COLO829 (cell line): Measurements from ENCODE around the gene SOX2.

Experiments
- DNase-seq: peaks from one replicate; pipeline ENCODE4 v3.0.0; 2012; ENCODE audit warnings: low spot score

The SOX2 gene

DNA sequence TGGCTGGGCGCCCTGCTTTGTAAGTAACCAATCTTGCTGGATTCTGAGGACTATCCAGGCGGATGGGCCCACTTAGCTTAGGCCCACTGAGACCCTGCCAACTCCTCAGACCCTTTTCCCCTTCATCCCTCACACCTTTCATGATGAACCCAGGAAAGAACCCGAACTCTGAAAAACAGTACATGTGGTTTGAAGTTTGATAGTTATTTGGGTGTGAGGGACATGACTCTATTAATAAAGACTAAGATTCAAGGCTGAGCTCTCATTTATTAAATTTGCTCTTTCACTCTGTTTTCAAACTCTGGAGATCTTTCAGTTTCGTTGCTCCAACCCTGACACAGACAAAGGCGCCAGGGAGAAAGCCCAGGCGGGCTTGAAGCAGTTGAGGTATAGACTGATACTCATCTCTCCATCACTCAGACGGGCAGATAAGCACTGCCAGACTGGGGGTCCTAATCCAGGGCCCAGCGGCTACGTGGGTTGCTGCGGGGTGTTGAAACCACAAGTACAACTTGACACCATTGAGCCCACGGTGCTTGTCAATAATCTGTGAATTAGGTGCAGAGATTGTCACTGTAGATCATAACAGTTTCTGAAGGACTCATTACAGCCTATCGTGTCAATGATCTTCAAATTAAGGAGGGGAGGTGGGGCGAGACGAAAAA is 7.2 kb upstream of the SOX2 start:
- DNase-seq: no peak

DNA sequence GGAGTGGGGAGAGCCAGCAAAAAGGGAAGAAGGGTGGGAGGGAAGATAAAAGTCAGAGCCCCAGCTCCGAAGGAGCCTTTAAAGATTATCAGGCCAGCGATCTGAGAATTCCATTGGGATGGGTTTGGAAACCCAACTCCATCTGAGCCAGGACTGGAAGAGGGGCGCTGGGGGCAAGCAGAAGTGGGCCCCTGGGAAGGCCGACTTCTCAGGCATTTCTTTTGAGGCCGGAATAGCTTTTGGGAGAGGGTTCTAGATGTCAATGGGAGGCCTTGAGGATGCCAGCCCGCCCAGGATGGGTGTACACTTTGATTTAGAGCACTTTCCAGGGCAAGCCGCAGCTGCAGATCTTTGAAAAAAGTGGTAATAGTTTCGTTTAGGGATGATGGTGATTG is 6.6 kb upstream of the SOX2 start:
- no peak for DNase-seq

- no peak for DNase-seq
Observed at GRCh38 chr3:181707980-181708379, 3.7 kb upstream of the SOX2 start.

- DNase-seq: no peak
Observed at GRCh38 chr3:181709537-181710279, 2.0 kb upstream of the SOX2 start.

DNA sequence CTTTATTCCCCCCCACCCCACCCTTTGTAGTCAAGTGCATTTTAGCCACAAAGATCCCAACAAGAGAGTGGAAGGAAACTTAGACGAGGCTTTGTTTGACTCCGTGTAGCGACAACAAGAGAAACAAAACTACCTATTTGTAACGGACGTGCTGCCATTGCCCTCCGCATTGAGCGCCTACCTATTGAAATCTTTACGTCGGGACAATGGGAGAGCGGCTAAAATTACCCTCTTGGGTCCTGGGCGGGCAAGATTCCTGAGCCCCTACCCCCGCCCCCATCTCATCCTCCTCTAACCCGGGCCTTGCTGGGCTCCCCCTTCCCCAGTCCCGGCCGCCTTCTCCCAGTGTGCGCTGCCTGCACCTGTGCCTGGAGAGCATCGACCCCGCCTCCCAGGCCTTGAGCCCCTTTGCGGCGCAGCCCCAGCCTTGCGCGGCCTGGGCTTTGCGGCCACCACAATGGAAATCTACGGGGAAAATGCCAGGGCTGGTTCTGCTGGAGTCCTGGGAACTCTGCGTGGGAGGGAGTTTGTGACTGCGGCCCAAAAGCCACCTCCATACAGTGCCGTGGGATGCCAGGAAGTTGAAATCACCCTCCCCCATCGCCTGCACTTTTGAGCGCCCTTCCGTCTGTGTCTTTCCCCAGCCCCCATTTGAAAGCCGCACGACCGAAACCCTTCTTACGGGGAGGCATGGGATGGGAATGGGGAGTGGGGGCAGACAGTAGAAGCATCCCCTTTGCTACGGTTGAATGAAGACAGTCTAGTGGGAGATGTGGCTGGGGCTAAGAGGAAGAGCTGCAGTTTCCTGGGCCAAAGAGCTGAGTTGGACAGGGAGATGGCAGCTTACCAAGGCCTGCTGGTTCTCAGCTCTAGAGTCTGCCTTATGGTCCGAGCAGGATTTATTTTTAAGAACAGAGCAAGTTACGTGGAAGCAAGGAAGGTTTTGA is 1.1 kb upstream of the SOX2 start:
- no peak for DNase-seq

- DNase-seq: no peak
Observed at GRCh38 chr3:181712226-181712552, 464 bp downstream of the SOX2 start.

DNA sequence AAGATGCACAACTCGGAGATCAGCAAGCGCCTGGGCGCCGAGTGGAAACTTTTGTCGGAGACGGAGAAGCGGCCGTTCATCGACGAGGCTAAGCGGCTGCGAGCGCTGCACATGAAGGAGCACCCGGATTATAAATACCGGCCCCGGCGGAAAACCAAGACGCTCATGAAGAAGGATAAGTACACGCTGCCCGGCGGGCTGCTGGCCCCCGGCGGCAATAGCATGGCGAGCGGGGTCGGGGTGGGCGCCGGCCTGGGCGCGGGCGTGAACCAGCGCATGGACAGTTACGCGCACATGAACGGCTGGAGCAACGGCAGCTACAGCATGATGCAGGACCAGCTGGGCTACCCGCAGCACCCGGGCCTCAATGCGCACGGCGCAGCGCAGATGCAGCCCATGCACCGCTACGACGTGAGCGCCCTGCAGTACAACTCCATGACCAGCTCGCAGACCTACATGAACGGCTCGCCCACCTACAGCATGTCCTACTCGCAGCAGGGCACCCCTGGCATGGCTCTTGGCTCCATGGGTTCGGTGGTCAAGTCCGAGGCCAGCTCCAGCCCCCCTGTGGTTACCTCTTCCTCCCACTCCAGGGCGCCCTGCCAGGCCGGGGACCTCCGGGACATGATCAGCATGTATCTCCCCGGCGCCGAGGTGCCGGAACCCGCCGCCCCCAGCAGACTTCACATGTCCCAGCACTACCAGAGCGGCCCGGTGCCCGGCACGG is 991 bp downstream of the SOX2 start:
- DNase-seq: no peak

- no peak for DNase-seq
Observed at GRCh38 chr3:181713280-181713647, 1.5 kb downstream of the SOX2 start.

- DNase-seq: no peak
Observed at GRCh38 chr3:181713676-181714612, 2.2 kb downstream of the SOX2 start.

- no peak for DNase-seq
Observed at GRCh38 chr3:181715571-181716340, 4.0 kb downstream of the SOX2 start.

DNA sequence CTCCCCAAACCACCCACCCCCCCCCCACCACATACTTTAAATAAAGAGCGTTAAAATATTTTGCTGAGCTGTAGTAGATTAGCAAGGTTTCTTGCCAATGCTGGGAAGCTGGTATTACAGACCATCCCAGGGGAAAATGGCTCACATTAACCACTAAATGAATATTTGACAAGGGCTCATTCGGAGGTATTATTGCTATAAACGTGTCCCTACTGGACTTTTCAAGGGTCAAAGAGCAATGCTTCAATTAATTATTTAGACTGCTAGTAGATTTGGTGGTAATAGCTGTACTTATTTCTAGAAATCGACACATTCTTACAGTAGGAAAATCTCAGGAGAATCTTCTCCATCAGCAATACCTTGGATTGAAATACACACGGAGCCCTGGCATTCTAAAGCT is 5.2 kb downstream of the SOX2 start:
- DNase-seq: no peak

- DNase-seq: no peak
Observed at GRCh38 chr3:181717549-181718171, 5.9 kb downstream of the SOX2 start.

- DNase-seq: no peak
Observed at GRCh38 chr3:181718369-181718768, 6.6 kb downstream of the SOX2 start.

- DNase-seq: no peak
Observed at GRCh38 chr3:181718987-181719911, 7.5 kb downstream of the SOX2 start.

GRCh38 chr3:181719991-181720680 is 8.4 kb downstream of the SOX2 start:
- no peak for DNase-seq

DNA sequence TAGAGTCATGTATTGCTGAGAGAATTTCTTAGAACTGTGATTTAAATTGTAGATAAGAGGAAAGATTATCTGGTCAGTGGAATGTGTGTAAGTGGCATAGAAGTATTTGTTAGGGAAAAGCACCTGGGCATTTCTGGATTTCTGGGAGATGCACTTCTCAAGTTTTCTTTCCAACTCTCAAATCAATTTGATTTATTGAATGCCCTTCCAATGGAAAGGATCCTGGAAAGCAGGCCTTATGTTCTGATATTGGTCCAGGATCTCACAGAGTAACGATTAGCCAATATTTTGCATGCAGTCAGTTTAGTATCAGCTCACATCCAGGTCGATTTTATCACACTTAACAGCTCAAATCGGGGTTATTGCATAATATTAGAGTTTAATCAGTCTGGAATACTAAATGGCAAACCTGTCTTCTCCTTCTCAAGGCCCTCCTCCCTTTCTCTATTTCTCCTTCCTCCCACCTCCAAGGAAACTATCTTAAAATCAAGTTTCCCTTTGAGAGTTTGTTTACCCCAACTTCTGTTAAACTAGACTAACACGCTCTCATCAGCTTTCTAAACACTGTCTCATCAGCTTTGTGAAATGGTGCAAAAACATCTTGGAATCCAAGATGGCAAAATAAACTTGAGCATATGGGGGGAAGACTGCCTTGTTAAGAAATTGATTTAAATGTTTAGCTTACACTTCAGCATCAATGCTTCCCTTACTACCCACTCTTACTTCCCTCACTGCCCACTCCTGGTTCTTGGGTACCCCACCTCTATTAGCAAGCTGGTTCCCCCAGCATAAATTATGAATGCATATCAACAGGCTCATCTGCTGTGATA is 9.5 kb downstream of the SOX2 start:
- no peak for DNase-seq

DNA sequence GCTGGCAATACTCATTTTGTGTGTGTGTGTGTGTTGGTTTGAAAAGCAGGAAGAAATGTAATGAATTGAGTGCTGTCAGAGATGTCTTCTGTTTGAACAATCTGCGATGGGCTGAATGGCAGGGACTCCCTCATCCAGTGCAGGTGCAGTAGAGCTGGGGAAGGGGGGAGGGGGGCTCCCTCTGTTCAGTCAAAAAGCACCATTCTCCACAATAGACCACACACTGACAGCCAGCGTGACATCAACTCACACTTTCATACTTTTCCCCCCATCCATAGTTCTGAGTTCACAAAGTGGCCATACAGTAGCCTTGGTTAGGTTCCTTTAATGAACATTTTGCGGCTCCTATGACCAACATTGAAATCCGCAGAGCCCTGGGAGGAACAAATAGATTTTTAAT is 10.4 kb downstream of the SOX2 start:
- DNase-seq: no peak
